Activated CD4-positive, alpha-beta T cell treated with anti-CD3 and anti-CD28 coated beads, Interleukin-2, amount 50 U/mL, for 1 hour (primary cell): ENCODE data around the gene ARV1.
"Not testable (repeated sequence)": the region's sequence is repeated elsewhere in the genome, so short reads cannot be mapped to it uniquely, and the experiment has no call there.

Experiments
- DNase-seq: peaks from one replicate; pipeline ENCODE4 v3.0.0-alpha.2; 2020

Gene ARV1

GRCh38 chr1:231020139-231020601 lies 41.3 kb downstream of the ARV1 start:
- DNase-seq: no peak

DNA sequence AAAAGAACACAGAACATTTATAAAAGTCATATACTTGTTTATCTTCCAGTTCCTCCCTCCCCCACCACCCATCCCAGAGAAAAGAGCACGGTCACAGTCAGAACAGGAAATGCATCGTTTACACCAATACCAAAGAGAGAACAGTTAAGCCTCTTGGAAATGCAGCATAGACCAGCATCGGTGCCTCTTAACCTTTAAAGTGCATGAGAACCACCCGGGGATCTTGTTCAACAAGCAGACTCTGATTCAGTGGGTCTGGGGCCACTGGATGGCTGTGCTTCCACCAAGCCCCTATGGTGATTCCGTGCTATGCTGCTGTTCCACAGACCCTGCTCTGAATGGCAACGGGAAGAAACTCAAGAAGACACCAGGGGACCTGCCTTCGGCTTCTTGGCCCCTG lies 41.9 kb downstream of the ARV1 start:
- no peak for DNase-seq

GRCh38 chr1:231021540-231022031 lies 42.7 kb downstream of the ARV1 start:
- DNase-seq: no peak

GRCh38 chr1:231022543-231022942 lies 43.6 kb downstream of the ARV1 start:
- not testable (repeated sequence) for DNase-seq

DNA sequence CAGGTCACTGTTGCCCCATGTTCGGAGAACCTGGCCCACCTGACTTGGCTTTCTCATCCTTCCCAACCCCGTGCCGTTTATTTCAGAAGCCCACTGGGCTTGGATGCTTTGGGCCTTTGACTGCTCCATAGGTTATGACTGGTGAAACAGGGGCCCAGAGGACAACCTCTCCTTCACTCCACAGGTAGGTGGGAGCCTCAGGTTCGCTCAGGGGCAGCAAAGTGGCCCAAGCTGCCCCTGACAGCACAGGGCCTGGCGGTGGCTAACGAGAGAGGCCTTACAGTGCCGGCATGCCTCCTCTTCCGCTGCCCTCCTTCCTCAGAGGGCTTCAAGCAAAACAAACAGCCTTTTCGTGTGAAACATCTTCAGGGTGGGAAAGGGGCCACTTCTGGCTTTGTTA lies 44.3 kb downstream of the ARV1 start:
- no peak for DNase-seq

DNA sequence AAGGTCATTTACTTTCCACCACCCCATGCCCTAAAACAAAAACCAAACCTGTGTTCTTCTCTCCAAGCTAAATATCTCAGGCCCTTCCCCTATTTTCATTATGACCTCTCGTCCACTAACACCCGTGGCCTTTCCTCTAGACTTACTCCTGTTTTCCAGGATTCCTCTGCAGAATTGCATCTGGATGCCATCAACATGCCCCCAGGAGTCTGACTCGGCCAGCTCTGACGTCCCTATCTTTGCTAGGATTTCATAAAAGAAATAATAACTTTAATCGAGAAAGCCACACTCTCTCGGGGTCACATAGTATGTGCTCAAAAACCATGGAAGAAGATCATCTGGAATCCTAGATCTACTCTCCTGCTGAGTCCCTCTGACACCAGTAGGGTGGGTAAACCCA lies 47.7 kb downstream of the ARV1 start:
- no peak for DNase-seq

- DNase-seq: no peak
Observed at GRCh38 chr1:231027136-231027925, 48.4 kb downstream of the ARV1 start.

- DNase-seq: no peak
Observed at GRCh38 chr1:231027971-231028370, 49.1 kb downstream of the ARV1 start.

DNA sequence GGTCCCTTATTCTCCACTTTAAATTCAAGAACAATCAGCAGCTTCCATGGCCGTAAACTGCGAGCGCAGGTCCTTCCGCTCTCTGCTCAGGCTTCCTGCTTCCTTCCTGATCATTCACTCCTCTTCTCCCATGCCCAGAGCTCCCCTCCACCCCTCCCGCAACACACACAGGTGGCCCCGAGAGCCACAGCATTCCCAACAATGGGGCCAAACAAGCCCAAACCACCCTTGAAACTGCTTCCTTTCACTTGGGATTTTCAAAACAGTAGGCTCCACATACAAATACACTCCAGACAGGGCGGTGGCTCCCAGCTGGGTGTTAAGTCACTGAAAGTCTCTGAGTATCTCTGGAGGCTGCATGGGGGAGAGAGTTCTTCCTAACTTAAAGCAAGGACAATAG lies 49.8 kb downstream of the ARV1 start:
- no peak for DNase-seq

DNA sequence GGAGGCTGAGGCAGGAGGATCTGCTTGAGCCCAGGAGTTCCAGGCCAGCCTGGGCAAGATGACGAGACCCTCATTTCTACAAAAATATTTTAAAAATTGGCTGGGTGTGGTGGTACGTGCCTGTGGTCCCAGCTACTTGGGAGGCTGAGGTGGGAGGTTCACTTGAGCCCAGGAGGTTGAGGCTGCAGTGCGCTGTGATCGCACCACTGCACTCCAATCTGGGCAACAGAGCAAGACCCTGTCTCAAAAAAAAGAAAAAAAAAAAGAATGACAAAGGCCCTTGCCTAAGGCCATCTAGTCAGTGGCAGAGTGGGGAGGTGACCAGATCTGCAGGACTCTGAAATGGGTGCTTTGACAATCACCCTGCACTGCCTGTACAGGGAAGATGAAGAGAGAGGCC lies 50.4 kb downstream of the ARV1 start:
- DNase-seq: not testable (repeated sequence)

DNA sequence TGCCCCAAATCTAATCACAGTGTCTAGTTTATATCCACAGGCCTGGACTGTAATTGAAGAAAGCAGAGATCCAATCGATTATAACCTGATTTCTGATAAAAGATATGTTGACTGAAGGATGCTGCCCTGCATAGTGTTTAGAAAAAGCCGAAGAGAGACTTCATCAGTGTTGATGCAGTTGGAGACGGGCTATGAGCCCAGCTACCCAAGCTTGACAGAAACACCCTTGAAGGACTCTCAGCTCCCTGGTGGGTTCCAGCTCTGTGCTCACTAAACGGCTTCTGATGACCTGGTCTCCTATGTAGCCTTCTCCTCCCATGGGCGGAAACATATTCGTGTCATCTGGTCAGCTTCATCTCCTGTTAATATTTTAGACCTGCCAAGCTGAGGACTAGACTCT lies 50.9 kb downstream of the ARV1 start:
- no peak for DNase-seq

- DNase-seq: no peak
Observed at GRCh38 chr1:231032963-231033362, 54.1 kb downstream of the ARV1 start.

- DNase-seq: no peak
Observed at GRCh38 chr1:231035799-231036198, 56.9 kb downstream of the ARV1 start.

DNA sequence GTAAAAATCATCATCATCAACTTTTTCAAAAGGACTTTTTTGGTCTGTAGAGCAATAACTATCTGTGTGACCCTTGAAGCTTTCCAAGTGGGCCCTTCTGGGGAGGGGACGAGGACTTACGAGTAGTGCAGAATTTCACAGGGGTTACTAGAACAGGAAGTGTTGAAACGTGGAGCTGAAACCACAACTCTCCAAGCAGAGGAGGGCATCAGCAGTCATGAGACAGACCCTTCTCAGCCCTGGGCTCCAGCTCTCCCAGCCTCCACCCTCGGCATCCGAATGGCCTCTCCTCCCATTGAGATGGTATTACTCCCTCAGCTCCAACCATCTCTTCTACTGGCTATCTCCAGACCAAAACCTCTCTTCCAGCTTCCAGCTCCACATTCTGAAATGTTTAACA lies 57.5 kb downstream of the ARV1 start:
- no peak for DNase-seq

DNA sequence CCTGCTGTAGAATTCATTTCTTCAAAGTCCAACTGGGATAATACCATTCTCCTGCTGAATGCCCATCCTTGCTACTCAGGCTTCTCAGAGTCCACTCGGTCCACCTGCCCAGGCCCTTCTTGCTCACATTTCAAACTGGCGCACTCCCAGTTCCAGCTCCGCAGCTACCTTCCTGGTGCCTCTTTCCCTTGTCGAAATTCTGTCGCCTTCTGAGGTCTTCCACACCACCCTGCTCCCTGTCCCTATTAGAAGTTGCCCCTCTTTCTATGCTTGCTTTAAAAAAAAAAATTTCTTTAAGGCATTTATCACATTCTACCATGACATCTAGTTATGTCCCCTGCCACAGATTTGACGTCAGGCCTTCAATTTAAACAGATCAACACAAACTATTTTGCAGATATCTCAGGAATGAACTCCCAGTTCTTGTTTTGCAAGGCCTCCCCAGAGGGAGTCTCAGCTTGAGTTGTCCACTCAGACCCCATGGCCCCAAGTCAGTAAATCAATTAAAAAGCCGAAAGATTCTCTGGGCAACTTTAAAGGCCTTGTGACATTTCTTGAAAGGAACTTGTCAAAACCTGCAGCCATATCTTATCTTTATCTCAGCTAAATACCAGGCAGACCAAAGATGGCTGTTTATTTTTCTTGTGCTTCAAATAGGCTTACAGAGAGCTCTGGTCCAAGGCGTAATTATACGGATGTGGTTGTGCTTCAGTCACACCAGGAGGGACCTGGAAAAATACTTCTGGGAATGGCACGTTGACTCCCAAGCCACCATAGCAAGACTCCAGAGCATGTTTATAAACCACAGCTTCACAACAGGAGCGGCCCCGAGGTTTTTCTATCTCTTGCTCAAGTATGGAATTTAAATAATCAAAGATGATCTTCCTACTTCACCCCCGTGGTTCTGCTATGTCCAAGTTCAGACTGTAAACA lies 59.0 kb downstream of the ARV1 start:
- no peak for DNase-seq

DNA sequence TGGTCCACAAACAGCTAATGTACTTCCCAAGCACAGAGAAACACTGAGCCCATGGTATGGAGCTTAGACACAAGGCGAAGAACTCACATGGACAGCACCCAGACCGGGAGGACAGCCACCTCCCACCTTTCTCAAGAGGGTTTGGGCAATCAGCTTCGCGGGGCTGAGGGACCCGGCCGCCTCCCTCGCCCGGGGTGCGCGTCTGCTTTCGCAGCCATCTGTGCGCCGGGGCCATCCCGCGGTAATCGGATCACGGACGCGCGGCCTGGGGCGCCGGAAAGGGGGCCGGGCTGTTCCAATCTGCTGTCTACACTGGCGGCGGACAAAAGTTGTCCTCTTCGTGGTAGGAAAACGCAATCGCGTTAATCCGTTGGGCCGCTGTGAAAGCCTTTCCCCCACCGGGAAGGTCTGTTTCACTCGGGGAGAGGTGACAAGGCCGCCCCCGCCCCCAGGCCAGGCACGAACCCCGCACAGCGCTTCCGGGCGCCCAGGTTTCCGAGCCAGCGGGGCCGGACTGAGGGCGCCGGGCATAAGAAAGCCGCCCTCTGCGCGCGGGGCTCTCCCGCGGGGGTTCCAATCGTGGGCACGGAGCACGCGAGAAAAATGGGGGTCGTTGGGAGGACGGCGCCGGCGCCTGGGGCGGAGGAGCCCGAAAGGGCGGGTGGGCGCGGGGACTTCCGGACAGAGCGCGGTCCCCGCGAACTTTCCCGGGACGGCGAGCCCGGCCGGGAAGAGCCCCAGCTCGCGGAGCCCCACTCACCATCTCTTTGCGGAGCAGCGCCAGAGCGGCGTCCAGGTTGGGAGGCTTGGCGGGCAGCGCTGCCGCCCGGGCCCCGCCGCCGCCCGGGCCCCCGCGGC lies 60.5 kb downstream of the ARV1 start:
- DNase-seq: peak; percentile 16

DNA sequence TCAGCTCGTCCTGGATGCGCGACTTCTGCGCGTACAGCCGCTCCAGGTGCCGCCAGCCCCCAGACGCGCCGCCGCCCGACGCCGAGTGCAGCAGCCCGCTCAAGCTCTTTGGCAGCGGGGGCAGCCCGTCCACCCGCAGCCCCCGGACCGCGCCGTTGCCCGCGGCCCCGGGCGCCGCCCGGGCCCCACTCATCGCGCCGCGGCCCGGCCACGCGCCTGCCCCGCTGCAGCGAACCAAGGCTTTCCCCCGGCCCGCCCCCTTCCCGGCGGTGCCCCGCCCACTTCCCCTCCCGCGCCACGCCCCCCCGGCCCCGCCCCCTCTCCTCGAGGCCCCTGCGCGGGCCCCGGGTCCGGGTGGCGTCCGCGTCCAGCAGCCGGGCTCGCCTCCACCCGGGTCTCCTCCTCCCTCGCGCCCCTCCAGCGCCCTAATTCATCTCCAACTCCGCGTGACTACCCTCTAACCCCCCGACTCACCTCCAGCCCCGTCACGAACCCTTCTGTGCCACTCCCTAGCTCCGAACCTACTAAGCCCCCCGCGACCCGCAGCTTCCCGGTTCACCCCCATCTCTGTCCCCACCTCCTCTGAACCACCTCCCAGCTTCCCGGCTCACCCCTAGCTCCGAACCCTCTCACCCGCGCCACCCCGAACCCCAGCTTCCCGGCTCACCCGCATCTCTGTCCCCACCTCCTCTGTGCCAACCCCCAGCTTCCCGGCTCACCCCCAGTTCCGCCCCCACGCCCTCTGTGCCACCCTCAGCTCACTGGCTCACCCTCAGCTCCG lies 61.3 kb downstream of the ARV1 start, which contains the start of gene FAM89A:
FAM89A (minus strand) TSS at position 236 of the 781 bp plus-strand sequence; CDS start at position 193, 43 bp downstream.
- peak; percentile 74 for DNase-seq

DNA sequence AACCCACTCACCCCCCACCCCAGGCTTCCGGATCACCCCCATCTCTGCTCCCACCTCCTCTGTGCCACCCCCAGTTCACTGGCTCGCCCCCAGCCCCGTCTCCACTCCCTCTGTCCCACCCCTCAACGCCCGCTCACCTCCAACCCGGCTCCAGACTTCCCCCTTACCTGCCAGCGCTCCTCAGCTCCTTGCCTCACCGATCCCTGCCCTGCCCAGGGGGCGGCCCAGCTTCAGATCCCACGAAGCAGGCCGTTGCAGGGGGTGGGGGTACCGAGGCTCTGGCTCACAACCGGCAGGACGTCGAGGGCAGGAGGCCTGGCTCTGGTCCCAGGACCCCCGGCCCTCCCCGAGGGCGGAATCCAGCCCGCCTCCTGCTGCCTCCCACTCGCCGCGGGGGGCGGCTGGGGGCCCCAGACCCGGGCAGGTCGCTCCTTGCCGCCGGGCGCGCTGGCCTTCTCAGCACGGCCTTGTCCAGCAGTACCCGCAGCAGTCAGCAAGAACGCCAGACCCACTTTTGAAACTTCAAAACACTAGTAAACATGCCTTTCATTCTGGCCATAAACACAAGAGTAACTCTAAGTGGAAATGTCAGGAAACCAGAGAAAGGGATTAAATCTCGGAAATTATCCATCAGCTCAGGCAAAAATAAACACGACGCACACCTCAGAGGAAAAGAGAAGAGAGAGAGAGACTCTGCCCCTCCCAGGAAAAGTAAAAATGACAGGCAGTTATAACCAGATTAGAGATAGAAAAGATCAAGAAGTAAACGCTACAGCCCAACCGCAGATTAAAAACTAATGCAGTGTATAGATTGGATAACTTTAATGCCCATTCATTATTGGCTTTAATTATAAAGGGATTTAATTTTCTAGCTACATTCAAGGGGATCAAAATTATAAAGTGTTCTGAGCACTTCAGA lies 62.2 kb downstream of the ARV1 start:
- DNase-seq: no peak

GRCh38 chr1:231041719-231042261 lies 62.9 kb downstream of the ARV1 start:
- DNase-seq: no peak

GRCh38 chr1:231044588-231044987 lies 65.7 kb downstream of the ARV1 start:
- no peak for DNase-seq
